Measurements from ENCODE around the gene CXXC5.
A peak's percentile ranks its signal among the peaks of the same experiment; 100 is the strongest.
"Not testable (repeated sequence)": the region's sequence is repeated elsewhere in the genome, so short reads cannot be mapped to it uniquely, and the experiment has no call there.

CXXC5 gene

DNA sequence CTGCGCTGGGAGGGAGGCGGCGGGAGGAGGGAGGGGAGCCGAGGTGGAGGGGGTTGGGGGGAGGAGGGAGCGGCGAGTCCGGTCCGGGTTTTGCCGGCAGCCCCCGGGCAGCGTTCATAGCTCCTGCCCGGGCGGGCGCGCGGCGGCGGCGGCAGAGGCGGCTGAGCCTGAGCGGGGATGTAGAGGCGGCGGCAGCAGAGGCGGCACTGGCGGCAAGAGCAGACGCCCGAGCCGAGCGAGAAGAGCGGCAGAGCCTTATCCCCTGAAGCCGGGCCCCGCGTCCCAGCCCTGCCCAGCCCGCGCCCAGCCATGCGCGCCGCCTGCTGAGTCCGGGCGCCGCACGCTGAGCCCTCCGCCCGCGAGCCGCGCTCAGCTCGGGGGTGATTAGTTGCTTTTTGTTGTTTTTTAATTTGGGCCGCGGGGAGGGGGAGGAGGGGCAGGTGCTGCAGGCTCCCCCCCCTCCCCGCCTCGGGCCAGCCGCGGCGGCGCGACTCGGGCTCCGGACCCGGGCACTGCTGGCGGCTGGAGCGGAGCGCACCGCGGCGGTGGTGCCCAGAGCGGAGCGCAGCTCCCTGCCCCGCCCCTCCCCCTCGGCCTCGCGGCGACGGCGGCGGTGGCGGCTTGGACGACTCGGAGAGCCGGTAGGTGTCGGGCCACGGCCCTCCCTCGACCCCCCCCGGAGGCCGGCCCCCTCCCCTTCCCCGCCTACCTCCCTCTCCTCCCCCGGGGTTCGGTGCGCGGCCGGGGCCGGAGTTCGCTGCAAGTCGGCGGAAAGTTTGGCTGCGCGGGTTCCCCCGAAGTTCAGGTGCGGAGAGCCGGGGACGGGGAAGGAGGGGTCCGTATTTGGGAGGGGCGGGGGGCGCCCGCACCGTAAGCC lies at the start of gene CXXC5:
Gene CXXC5 (plus strand): TSS at position 145 of the 877 bp plus-strand sequence. CDS start 32,175 bp downstream, outside the sequence.
- DNase-seq, result peak; percentile 63

DNA sequence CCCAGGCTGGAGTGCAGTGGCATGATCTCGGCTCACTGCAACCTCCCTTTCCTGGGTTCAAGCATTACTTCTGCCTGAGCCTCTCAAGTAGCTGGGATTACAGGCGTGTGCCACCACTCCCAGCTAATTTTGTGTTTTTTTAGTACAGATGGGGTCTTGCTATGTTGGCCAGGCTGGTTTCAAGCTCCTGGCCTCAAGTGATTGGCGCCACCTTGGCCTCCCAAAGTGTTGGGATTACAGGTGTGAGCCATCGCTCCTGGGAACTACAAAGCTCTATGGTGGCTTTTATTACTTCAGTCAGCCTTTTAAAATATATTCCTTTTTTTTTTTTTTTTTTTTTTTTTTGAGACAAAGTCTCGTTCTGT lies 49.6 kb upstream of the CXXC5 start:
- DNase-seq, result not testable (repeated sequence)

DNA sequence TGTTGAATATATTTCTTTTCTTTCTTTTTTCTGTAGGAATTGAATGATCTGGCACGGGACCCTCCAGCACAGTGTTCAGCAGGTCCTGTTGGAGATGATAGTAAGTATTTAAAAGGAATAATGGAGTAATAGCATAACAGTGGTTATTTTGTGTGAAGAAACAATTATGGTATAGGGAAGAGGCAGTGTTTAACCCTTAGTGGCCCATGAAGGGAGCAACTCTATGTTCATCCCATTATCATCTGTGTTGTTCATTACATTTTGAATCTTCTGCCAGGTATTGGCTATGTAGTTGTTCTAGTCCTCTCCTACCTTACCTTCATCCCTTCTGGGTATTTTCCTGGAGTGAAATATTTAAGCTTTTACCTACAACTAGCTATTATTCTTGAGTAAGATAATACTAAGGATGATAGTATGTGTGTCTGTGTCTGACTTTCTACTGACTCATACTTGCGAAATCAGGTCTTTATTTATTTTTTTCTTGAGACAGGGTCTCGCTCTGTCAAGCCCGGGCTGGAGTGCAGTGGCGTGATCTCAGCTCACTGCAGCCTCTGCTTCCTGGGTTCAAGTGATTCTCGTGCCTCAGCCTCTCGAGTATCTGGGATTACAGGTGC lies 47.7 kb upstream of the CXXC5 start:
- DNase-seq, result no peak

DNA sequence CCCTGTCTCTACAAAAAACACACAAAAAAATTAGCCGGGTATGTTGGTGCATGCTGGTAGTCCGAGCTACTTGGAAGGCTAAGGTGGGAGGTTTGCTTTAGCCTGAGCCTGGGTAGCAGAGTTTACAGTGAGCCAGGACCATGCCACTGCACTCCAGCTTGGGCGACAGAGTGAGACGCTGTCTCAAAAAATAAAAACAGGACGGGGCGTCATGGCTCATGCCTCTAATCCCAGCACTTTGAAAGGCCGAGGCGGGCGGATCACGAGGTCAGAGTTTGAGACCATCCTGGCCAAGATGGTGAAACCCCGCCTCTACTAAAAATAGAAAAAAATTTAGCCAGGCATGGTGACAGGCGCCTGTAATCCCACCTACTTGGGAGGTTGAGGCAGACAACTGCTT lies 46.7 kb upstream of the CXXC5 start:
- DNase-seq, result no peak

DNA sequence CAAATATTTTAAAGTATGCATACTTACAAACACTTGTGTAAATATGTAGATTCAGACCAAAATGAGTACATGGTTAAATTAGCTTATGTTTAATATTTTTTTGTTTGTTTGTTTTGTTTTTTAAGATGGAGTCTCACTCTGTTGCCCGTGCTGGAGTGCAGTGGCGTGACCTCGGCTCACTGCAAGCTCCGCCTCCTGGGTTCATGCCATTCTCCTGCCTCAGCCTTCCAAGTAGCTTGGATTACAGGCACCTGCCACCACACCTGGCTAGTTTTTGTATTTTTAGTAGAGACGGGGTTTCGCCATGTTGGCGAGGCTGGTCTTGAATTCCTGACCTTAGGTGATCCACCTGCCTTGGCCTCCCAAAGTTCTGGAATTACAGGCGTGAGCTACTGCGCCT lies 46.2 kb upstream of the CXXC5 start:
- not testable (repeated sequence) for DNase-seq

DNA sequence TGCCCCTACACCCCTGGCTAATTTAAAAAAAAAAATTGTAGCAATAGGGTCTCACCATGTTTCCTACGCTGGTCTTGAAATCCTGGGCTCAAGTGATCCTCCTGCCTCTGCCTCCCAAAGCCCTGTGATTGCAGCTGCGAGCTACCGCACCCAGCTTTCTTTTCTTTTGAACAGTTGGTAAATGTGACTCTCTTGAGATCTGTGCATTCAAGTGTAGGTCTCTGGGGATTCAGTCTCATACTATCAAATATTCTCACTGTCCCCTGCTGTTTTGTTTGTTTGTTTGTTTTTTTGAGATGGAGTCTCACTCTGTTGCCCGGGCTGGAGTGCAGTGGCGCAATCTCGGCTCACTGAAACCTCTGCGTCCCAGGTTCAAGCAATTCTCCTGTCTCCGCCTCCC lies 42.3 kb upstream of the CXXC5 start:
- DNase-seq, result no peak

DNA sequence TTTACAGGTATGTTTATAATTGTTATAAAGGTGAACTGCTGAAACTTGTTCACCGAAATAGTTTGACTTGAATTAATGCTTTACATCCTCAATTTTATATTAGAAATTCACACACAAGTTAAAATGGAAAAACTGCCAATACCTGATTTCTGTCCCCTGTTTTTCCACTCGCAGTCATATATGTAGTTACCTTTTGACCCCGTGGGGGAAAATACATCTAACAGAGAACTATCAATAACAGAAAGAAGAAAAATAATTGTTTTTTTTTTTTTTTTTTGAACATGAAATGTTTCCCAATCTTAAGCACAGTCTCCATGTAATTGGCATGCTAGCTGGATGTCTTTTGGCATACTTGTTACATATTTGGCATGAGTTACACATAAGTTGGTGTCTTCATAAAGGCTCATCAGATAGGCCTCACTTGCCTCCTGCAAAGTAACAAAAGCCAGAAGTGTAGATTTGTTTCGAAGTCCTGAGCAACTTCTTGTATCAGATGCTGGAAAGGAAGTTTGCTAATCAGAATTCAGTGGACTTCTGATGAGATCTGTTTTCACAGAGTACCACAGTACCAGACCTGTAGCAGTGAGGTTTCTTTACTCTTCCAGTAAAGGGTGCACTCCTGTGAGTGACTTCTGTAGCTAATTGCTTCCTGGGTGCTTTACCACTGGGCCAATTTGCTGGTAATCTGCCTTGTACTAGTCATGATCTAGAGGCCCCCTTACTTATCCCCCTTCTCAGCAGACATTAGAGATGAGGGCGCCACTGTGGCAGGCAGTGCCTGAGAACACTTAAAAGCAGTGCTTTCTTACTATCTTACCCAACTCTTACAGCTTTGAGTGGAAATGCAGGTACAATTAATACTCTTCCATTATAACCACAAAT lies 36.2 kb upstream of the CXXC5 start:
- no peak for DNase-seq

DNA sequence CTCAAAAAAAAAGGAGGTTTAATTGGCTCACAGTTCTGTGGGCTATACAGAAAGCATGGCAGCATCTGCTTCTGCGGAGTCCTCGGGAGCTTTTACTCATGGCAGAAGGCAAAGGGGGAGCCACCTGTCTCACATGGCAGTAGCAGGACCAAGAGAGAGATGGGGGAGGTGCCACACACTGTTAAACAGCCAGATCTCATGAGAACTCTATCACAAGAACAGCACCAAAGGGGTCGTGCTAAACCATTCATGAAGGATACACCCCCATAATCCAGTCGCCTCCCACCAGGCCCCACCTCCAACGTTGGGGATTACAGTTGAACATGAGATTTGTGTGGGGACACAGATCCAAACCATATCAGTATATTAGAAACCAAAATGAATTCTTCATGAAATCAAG lies 28.3 kb upstream of the CXXC5 start:
- DNase-seq, result no peak

DNA sequence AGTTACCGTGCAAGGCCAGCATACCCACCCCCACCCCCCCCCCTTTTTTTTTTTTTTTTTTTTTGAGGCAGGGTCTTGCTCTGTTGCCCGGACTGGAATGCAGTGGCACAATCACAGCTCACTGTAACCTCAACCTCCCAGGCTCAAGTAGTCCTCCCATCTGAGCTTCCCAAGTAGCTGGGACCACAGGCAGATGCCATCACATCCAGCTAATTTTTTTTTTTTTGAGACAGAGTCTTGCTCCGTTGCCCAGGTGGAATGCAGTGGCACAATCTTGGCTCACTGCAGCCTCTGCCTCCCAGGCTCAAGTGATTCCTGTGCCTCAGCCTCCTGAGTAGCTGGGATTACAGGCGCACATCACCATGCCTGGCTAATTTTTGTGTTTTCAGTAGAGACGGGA lies 22.8 kb upstream of the CXXC5 start:
- DNase-seq, result not testable (repeated sequence)

DNA sequence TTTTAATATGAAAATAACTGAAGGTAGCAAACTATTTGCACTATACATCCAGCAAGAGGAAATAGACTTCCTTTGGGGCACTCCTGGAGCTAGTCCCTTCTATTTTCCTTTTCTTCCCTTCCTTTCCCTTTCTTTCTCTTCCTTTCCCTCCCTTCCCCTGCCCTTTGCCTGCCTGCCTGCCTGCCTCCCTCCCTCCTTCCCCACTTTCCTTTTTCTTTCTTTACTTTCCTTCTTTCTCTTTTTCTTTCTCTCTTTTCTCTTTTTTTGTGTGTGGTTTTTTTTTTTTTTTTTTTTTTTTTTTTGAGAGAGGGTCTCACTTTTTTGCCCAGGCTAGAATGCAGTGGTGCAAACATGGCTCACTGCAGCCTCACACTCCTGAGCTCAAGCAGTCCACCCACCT lies 17.3 kb upstream of the CXXC5 start:
- no peak for DNase-seq

DNA sequence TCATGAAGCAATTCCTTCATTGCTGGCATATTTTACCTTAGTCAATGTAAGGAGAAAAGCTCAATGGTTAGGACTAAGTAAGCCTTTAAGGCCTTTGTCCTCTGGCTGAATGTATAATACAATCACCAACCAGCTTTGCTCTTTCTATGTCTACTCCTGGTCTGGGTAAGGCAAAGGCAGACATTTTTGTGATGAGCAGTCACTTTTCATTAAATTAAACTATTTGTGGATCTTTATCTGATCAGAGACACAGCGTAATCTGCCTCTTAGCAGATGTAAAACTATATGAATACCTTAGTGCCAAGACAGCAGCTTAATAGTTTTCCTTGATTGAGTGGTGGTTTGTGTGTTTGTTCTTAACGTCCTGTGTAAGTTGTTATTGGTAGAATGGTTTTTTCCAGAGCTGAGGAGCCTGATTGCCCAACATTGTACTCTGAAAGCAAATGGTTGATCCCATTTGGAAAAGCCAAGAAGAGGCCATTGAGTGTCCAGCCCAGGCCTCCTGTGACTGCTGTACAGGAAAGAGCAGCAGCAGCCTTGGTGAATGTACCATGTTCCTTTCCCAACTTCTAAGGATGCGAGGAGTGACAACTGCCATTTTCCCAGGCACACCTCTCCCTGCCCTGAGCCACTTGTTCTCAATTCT lies 16.5 kb upstream of the CXXC5 start:
- no peak for DNase-seq

DNA sequence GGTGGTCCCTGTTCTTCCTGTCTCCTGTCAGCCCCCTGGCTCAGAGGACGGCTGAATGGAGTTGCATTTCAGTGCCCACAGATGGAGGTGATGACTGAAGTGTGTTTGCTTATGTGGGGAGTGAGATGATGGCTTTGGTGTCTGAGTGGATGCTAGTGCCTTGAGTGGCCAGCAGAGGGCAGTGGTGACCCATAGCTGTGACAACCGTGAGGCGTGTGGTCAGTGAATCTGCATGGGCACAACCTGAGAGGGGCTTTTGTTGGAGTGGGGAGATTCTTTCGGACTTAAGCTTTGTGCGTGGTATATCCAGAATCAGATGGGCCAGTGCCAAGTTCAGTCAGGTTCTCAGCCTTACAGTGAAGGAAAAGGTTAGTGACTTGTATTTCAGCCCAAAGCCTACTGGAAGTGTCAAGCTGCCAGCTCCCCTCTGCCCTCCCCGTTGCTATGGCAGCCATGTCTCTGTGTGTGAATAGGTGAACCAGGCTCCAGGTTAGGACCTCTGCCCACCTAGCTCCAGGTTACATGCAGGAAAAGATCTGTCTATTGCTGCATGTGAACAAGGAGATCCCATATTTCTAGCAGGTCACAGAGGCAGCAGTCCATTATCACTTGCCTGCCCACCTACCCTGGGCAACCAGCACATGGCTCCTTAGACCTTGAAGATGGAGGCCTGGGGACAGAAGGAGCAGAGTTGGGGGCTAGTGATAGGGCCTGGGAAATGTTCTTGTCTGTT lies 14.7 kb upstream of the CXXC5 start:
- DNase-seq, result peak; percentile 74

DNA sequence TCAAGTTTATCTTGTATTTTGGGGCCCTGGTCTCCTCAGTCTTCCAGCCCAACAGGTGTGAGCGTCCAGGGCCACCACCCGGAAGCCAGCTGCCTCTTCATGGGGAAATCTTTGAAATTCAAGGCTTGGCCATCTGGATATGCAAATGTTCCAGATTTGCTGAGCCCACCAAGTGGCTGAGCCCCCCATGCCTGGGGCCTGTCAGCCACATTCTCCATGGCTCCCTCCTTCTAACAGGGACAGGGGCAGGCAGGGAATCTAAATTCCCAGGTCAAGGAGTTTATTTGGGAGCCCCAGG lies 14.2 kb upstream of the CXXC5 start:
- no peak for DNase-seq

DNA sequence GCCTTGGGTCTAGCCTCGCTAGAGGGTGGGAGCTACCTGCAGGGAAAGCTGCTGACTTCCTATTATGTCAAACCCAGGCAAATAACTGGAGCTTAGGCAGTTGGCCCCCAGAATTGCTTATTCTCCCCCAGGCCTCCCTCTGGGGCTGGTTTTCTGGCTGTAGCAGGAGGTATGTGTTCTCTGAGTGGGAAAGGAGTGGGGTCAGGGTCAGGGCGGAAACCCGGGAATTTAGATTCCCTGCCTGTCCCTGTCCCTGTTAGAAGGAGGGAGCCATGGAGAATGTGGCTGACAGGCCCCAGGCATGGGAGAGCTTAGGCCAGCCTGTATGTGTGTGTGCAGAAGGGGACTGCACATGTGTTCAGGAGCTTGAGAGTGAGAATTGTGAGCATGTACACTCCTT lies 13.6 kb upstream of the CXXC5 start:
- DNase-seq, result no peak

DNA sequence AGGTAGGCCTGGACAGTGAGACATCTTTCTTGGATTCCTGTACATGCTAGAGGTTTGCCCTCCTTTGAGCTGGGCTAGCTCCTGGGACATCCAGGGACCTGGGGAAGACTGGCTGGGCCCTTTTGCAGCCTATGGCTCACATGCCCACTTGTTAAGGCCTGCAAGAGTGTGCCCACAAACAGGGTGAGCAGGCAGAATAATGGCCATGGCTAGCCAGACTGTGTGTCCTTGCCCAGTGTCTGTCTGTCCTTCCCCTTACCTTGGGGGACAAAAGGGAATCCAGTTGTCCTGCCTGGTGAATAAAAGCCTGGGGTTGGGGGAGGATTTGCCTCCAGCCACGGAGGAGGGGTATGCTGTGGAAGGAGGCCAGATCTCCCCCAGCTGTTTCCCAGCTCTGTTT lies 13.0 kb upstream of the CXXC5 start:
- DNase-seq, result no peak

DNA sequence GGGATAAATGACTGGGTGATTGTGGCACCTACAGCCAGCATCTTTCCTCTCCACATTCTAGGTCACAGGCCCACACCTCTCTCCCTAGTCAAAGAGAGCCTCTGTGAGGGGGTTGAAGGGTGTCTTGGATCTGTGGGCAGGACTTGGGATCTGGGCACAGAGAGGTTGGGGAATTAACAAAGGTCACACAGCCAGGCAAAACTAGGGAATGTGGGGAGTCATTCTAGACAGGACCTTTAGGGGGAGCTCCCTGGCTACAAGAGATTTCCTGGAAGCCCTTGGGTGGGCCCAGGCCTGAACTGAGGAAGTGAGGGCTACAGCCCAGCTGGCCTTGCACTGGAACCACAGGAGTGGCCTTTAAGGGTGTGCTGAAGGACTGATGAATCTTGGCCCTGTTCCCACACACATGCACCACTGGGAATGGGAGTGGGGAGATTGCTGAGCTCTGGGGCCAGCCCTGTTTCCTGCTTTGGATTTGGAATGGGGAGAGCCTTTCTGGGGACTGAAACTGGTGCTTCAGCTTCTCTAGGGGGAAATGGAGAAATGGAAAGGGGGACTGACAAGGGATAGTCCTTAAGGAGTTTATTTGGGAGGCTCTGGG lies 12.4 kb upstream of the CXXC5 start:
- no peak for DNase-seq

DNA sequence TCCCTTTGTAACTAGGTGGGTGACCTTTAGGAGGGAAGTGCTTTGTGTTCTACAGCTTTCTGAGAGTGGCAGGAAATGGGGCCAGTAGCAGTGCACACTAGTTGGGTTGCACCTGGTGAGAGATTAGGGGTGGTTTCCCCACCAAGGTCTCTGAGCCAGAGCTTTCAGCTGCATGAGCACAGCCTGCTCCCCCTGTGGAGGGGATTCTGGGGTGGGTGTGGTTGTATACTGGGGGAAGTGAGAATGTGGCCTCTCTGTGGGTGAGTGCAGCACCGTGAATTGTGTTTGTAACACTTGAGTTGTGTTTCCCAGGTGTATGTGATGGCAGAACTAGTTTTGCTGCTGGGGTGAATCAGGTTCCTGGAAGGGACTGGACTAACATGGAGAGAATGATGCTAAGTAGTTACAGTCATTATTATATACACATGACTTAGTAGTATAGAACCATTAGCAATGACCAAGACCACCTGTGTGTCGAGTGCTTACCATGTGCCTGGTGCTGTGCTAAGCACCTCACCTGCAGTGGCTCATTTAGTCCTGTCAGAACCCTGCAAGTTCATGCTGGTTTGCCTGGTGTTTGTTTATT lies 11.8 kb upstream of the CXXC5 start:
- DNase-seq, result peak; percentile 72

DNA sequence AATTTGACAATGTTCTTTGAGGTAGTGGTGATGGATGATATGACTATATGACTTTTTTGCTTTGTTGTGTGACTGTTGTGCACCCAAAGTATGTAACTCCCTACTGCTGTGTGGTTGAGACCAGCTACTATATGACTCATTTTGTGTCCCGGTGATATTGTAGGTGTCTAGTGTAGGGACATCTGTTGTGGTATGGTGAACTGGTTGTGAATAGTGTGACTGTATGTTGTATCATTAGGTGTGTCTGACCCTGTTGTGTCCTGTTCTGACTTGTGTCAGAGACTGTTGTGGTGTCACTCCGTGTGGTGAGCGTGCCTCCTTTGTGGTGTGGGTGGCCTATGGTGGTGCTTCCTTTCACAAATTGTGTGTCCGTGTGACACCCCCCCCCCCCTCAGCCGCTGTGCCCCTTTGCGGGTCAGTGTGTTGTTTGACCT lies 11.2 kb upstream of the CXXC5 start:
- DNase-seq, result peak; percentile 62

DNA sequence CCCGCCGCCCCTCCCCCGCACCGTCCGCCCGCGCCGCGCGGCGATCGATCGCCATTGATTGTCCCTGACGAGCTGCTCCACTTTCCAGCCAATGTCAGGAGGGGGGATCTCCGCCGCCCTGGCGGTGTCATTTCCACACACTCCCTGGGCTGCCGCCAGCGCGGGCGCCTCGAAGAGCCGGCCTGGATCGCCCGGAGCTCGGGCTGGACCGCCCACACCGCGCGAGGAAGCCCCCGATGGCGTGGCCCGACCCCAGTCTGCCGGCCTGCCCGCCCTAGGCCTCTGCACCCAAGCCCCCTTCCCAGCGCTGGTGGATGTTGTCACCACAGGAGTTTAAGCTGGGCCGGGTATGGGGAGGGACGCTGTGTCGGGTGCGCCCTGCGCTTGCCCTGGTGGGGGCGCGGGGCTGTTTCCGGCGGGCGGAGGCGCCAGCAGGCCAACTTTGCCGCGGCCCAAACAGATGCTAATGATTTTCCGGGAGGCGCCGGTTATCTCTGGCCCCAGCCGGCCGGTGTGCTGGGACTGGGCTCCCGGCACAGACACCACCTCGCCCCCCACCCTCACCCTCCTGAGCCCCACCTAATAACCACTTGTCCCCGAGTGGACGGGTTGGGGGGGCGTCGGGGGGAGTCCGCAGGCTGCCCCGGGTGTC lies 10.6 kb upstream of the CXXC5 start:
- peak; percentile 59 for DNase-seq

DNA sequence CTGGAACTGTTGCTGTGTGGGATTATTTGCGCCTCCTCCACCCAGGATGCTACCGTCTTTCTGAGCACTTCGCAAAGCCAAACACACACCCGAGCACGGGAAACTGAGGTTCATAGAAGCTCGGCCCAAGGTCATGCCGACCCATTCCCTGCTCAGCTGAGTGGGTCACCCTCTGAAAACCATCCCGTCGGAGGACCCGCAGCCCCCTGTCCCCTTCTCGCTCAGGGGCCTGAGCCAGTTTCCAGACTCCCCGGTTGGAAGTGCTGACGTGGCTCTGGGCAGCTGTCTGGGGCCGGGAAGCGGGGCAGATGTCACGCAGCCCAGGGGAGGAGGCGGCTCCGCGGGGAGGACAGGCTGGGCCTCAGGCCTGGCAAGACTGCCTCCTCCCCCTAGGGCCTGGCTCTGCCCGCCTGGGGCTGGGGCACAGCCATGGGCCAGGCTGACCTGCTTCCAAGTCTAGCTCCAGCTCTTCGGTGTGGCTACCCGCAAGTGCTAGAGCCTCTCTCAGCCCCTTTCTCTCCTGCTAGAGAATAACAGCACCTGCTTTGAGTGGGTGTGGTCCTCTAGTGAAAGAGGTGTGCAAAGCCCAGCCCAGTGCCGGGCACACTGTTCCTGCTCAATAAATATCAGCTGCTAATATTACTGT lies 9.9 kb upstream of the CXXC5 start:
- peak; percentile 9 for DNase-seq
